H9 (cell line): ENCODE results near the gene MAP3K7. TPM values are rescaled to one million over a fixed set of nuclear protein-coding genes. Genes with fewer than 3 reads are reported as not detected.

Experiments
- DNase-seq: peaks from one replicate; pipeline ENCODE4 v3.0.0-alpha.2; 2017
- H2AFZ ChIP-seq: one replicate; pipeline ENCODE4 v1.6.1; 2013; ENCODE audit warnings: mild to moderate bottlenecking, low read length, control low read depth, moderate library complexity
- H2AK5ac ChIP-seq: 2 replicates; pipeline ENCODE4 v1.6.1; 2013; ENCODE audit warnings: low read length, control low read depth, mixed read lengths; ENCODE audit not compliant: insufficient read length
- H2BK120ac ChIP-seq: one replicate; pipeline ENCODE4 v1.6.1; 2013; ENCODE audit warnings: low read depth, mild to moderate bottlenecking, low read length, control low read depth, inconsistent platforms; ENCODE audit not compliant: poor library complexity, severe bottlenecking
- H2BK12ac ChIP-seq: 2 replicates; pipeline ENCODE4 v1.6.1; 2013; ENCODE audit warnings: low read length, control low read depth, mixed read lengths, low read depth; ENCODE audit not compliant: insufficient read length
- H2BK15ac ChIP-seq: 2 replicates; pipeline ENCODE4 v1.6.1; 2013; ENCODE audit warnings: low read depth, low read length, control low read depth
- H2BK20ac ChIP-seq: one replicate; pipeline ENCODE4 v1.6.1; 2013; ENCODE audit warnings: low read depth, mild to moderate bottlenecking, low read length, control low read depth, inconsistent platforms; ENCODE audit not compliant: poor library complexity, severe bottlenecking
- H2BK5ac ChIP-seq: 2 replicates; pipeline ENCODE4 v1.6.1; 2013; ENCODE audit warnings: low read length, control low read depth, mixed read lengths; ENCODE audit not compliant: insufficient read length
- H3K14ac ChIP-seq: 2 replicates; pipeline ENCODE4 v1.6.1; 2013; ENCODE audit warnings: low read length, control low read depth; ENCODE audit not compliant: insufficient read depth
- H3K18ac ChIP-seq: 2 replicates; pipeline ENCODE4 v1.6.1; 2013; ENCODE audit warnings: low read depth, mild to moderate bottlenecking, mixed read lengths, low read length, control low read depth; ENCODE audit not compliant: insufficient read length
- H3K23ac ChIP-seq: 2 replicates; pipeline ENCODE4 v1.6.1; 2013; ENCODE audit warnings: low read length, control low read depth, mixed read lengths, low read depth; ENCODE audit not compliant: insufficient read length
- H3K23me2 ChIP-seq: 2 replicates; pipeline ENCODE4 v1.6.1; 2013; ENCODE audit warnings: low read depth, mild to moderate bottlenecking, mixed read lengths, low read length, control low read depth; ENCODE audit not compliant: insufficient read length, poor library complexity, severe bottlenecking
- H3K27ac ChIP-seq: 2 replicates; pipeline ENCODE4 v1.5.1; 2013; ENCODE audit warnings: low read length, control low read depth, mixed read lengths, low read depth; ENCODE audit not compliant: insufficient read length
- H3K27me3 ChIP-seq: 2 replicates; pipeline ENCODE4 v1.6.1; 2013; ENCODE audit warnings: low read length, control low read depth, inconsistent platforms; ENCODE audit not compliant: insufficient read depth
- H3K4ac ChIP-seq: 2 replicates; pipeline ENCODE4 v1.6.1; 2013; ENCODE audit warnings: low read depth, mild to moderate bottlenecking, control low read depth, inconsistent platforms, low read length, moderate library complexity
- H3K4me1 ChIP-seq: 2 replicates; pipeline ENCODE4 v1.6.1; 2013; ENCODE audit warnings: low read length, control low read depth, inconsistent platforms; ENCODE audit not compliant: insufficient read depth
- H3K4me2 ChIP-seq: 2 replicates; pipeline ENCODE4 v1.6.1; 2013; ENCODE audit warnings: low read length, control low read depth, mixed read lengths; ENCODE audit not compliant: insufficient read length, insufficient read depth
- H3K56ac ChIP-seq: 2 replicates; pipeline ENCODE4 v1.6.1; 2013; ENCODE audit warnings: low read depth, mild to moderate bottlenecking, mixed read lengths, low read length, control low read depth; ENCODE audit not compliant: insufficient read length
- H3K79me1 ChIP-seq: 2 replicates; pipeline ENCODE4 v1.6.1; 2013; ENCODE audit warnings: low read depth, mild to moderate bottlenecking, moderate library complexity, low read length, control low read depth, inconsistent platforms; ENCODE audit not compliant: insufficient read depth, poor library complexity, severe bottlenecking
- H3K79me2 ChIP-seq: 2 replicates; pipeline ENCODE4 v1.6.1; 2013; ENCODE audit warnings: low read length, control low read depth, inconsistent platforms; ENCODE audit not compliant: insufficient read depth
- H3K9ac ChIP-seq: 2 replicates; pipeline ENCODE4 v1.6.1; 2013; ENCODE audit warnings: low read length, control low read depth, mixed read lengths; ENCODE audit not compliant: insufficient read length; ENCODE audit errors: extremely low read depth
- H3K9me3 ChIP-seq: one replicate; pipeline ENCODE4 v1.6.1; 2013; ENCODE audit warnings: low read depth, low read length, inconsistent platforms; ENCODE audit not compliant: control insufficient read depth
- H3T11ph ChIP-seq: one replicate; pipeline ENCODE4 v1.6.1; 2013; ENCODE audit warnings: mild to moderate bottlenecking, low read length, control low read depth, inconsistent platforms
- H4K20me1 ChIP-seq: one replicate; pipeline ENCODE4 v1.6.1; 2013; ENCODE audit not compliant: control insufficient read depth, insufficient read length, insufficient read depth
- H4K5ac ChIP-seq: 2 replicates; pipeline ENCODE4 v1.6.1; 2013; ENCODE audit warnings: low read depth, mild to moderate bottlenecking, mixed read lengths, low read length, control low read depth; ENCODE audit not compliant: insufficient read length
- H4K8ac ChIP-seq: replicated peaks from 2 replicates; pipeline ENCODE4 v1.6.1; 2013; ENCODE audit warnings: low read length, control low read depth, mixed read lengths, low read depth; ENCODE audit not compliant: insufficient read length
- H4K91ac ChIP-seq: 2 replicates; pipeline ENCODE4 v1.6.1; 2013; ENCODE audit warnings: low read depth, mild to moderate bottlenecking, moderate library complexity, mixed read lengths, low read length, control low read depth; ENCODE audit not compliant: insufficient read length
- H3K27ac Mint-ChIP-seq, 3 experiments: 2 replicates in 2 of 3; 3 replicates in 1 of 3; pipeline ENCODE4 v1.8.0; 2020 to 2021; ENCODE audit warnings: mixed read lengths in 3 of 3, mild to moderate bottlenecking in 1 of 3, moderate library complexity in 1 of 3
- H3K27me3 Mint-ChIP-seq: 2 replicates; pipeline ENCODE4 v1.8.0; 2021; ENCODE audit warnings: low read depth, mild to moderate bottlenecking, moderate library complexity, mixed read lengths
- H3K36me3 Mint-ChIP-seq, 3 experiments: 2 replicates in 2 of 3; 3 replicates in 1 of 3; pipeline ENCODE4 v1.8.0; 2020 to 2021; ENCODE audit warnings: low read depth in 3 of 3, mixed read lengths in 3 of 3; ENCODE audit not compliant: insufficient read depth in 1 of 3
- H3K4me1 Mint-ChIP-seq, 2 experiments: 2 replicates each; pipeline ENCODE4 v1.8.0; 2020; ENCODE audit warnings: mixed read lengths in 2 of 2
- H3K4me3 Mint-ChIP-seq, 2 experiments: 2 replicates in 1 of 2; 3 replicates in 1 of 2; pipeline ENCODE4 v1.8.0; 2020 to 2021; ENCODE audit warnings: mild to moderate bottlenecking in 2 of 2, mixed read lengths in 2 of 2, moderate library complexity in 1 of 2
- H3K9me3 Mint-ChIP-seq, 2 experiments: 2 replicates in 1 of 2; 3 replicates in 1 of 2; pipeline ENCODE4 v1.8.0; 2020; ENCODE audit warnings: mild to moderate bottlenecking in 2 of 2, mixed read lengths in 2 of 2, moderate library complexity in 1 of 2
- CTCF ChIP-seq: fragments of 200-600 bp; sonication (generic); conservative IDR thresholded peaks from 3 replicates; pipeline ENCODE4 v1.8.0; 2021; ENCODE audit warnings: antibody characterized with exemption, mild to moderate bottlenecking
- WGBS: extraction: QIAGEN DNeasy Blood & Tissue Kit; methylation state at CpG from one replicate; pipeline ENCODE4 v1.1.7; 2013; ENCODE audit warnings: missing lambda C conversion rate, low lambda C conversion rate, mixed read lengths; ENCODE audit not compliant: insufficient read length; ENCODE audit errors: extremely low coverage; 5-methylcytosine and 5-hydroxymethylcytosine counted together
- total RNA-seq: library from RNA; stranded (reverse); gene quantifications from 2 replicates; pipeline ENCODE4 v1.2.1, GENCODE V29; 2021

Gene MAP3K7
- total RNA-seq, 1 experiment from 2014 or later = 31.3 TPM

GRCh38 chr6:90484903-90485302 lies 102.0 kb downstream of the MAP3K7 start:
- Histone ChIP-seq H3K23ac (no peak overlapping the region), H4K20me1 (no peaks in the 10 kb centered on the region), H3K79me2 (no peaks in the 10 kb centered on the region), H4K8ac (no peak overlapping the region), H3K56ac (no peak overlapping the region), H3K27ac (no peak overlapping the region), H3K79me1 (no peaks in the 10 kb centered on the region), H2AFZ (no peak overlapping the region), H2BK120ac (no peak overlapping the region), H3K4me2 (no peak overlapping the region), H4K91ac (no peak overlapping the region), H2BK15ac (no peak overlapping the region), H3K9ac (no peak overlapping the region), H3K18ac (no peak overlapping the region), H3K9me3 (no peaks in the 10 kb centered on the region), H3K4me1 (peaks cover 3% of the 10 kb centered on the region; the same call in 1 of the 2 replicates), H2BK12ac (no peak overlapping the region), H3K4ac (no peak overlapping the region), H2BK5ac (no peak overlapping the region), H4K5ac (no peak overlapping the region), H3K14ac (no peak overlapping the region), H2BK20ac (no peak overlapping the region), H2AK5ac (no peak overlapping the region), H3T11ph (no peak overlapping the region), H3K23me2 (no peaks in the 10 kb centered on the region), H3K27me3 (no peaks in the 10 kb centered on the region)
- Mint-ChIP-seq H3K4me1 (peaks cover 33 to 38% of the 10 kb centered on the region in 2 experiments), H3K36me3 (peaks cover 4 to 25% (median 19%) of the 10 kb centered on the region in 3 experiments), H3K4me3 (no peak overlapping the region), H3K27ac (peak overlapping the region; percentile 27 to 97 (median 92); a peak in 6 of 7 replicates), H3K9me3 (peaks cover 18 to 24% of the 10 kb centered on the region in 2 experiments), H3K27me3 (no peaks in the 10 kb centered on the region)
- DNase-seq = no peak
- no CpG with 5 or more reads among the region's 5 CpGs for WGBS
- TF ChIP-seq CTCF = no peak
